Measurements from ENCODE around the gene CDKN2A. TPM values are rescaled to one million over a fixed set of nuclear protein-coding genes. Genes with fewer than 3 reads are reported as not detected.

CDKN2A gene
- total and polyA plus RNA-seq, 9 of the 15 experiments (the other 6 are each of a cell fraction or from before 2014, with no cell fraction given) = not detected

GRCh38 chr9:21967169-21967568 lies 27.0 kb downstream of the CDKN2A start:
- no peaks in the 10 kb centered on the region for H4K20me1 ChIP-seq (replicated peaks; ENCODE audit: control insufficient read depth, insufficient read depth, low read length)
- H3K36me3 ChIP-seq (ENCODE audit: control insufficient read depth, insufficient read depth, low read length) = no peaks in the 10 kb centered on the region
- H3K9me3 ChIP-seq (replicated peaks; ENCODE audit: control insufficient read depth, insufficient read depth, low read depth, low read length) = no peaks in the 10 kb centered on the region
- no peak overlapping the region for H3K4me2 ChIP-seq (ENCODE audit: insufficient read depth, low read length)
- FAIRE-seq (no peak), DNase-seq (ENCODE audit: extremely low read depth in 1 of 4, low spot score in 3 of 4) (no peak), ATAC-seq (no peak)
- BruUV-seq (replicated peaks) = no TSS peak
- WGBS (ENCODE audit: insufficient coverage, low coverage, missing lambda C conversion rate) = no CpG with 5 or more reads among the region's 19 CpGs
- ChIA-PET CTCF (ENCODE audit: low intra/inter-chr PET ratio) (no interaction called here), POLR2A (no interaction called here)
- no peaks in the 10 kb centered on the region for H3K79me2 ChIP-seq (ENCODE audit: control insufficient read depth, insufficient read depth, low read length)
- no peak for TF ChIP-seq BMI1 (IDR thresholded peaks at IDR 0.05; ENCODE audit: low read length)
- TF ChIP-seq E2F6 (IDR thresholded peaks at IDR 0.05; ENCODE audit: borderline replicate concordance in 1 of 2, extremely low read depth in 1 of 2, insufficient read depth in 1 of 2, insufficient read length in 1 of 2, low read depth in 1 of 2, low read length in 1 of 2, poor library complexity in 1 of 2, severe bottlenecking in 1 of 2) = no peak
- no peak for TF ChIP-seq ARID3A (IDR thresholded peaks at IDR 0.05; ENCODE audit: borderline replicate concordance, low read depth, low read length)
- no peak for TF ChIP-seq NBN (IDR thresholded peaks at IDR 0.05; ENCODE audit: low read depth)
- no peak for TF ChIP-seq CBFA2T2 (conservative IDR thresholded peaks at IDR 0.05)
- no peak for TF ChIP-seq HSF4 (CRISPR knock-in tag; IDR thresholded peaks at IDR 0.05; ENCODE audit: borderline replicate concordance)
- no peak for TF ChIP-seq MYC (IDR thresholded peaks at IDR 0.05; ENCODE audit: low read depth, low read length)
- no peak for TF ChIP-seq MYC (CRISPR knock-in tag; IDR thresholded peaks at IDR 0.05; ENCODE audit: borderline replicate concordance, low read depth)
- no peak for TF ChIP-seq JUNB (CRISPR knock-in tag; conservative IDR thresholded peaks at IDR 0.05)
- TF ChIP-seq SFPQ (IDR thresholded peaks at IDR 0.05; ENCODE audit: low read depth, low read length) = no peak
- TF ChIP-seq SMARCE1 (IDR thresholded peaks at IDR 0.05) = no peak
- TF ChIP-seq CXXC5 (CRISPR knock-in tag; IDR thresholded peaks at IDR 0.05) = no peak
- H2AFZ ChIP-seq (ENCODE audit: low read depth, low read length) = no peak overlapping the region
- no peak overlapping the region for H3K4me3 ChIP-seq
- H3K9me1 ChIP-seq (ENCODE audit: control insufficient read depth, insufficient read depth, low read length) = no peaks in the 10 kb centered on the region
- no peak overlapping the region for H3K9ac ChIP-seq (ENCODE audit: insufficient read depth in 1 of 2, low read depth in 2 of 2, low read length in 2 of 2)
- no peaks in the 10 kb centered on the region for H3K27me3 ChIP-seq (ENCODE audit: control insufficient read depth in 2 of 2, insufficient read depth in 2 of 2, low read length in 2 of 2)
- no peaks in the 10 kb centered on the region for H3K4me1 ChIP-seq (replicated peaks in 1 of 2; ENCODE audit: control insufficient read depth in 2 of 2, insufficient read depth in 2 of 2, low read length in 2 of 2)
- in situ Hi-C loops (cut with MboI) (no loop called here), intact Hi-C loops (cut with micrococcal nuclease) (no loop called here)
- no peak overlapping the region for H3K27ac ChIP-seq (ENCODE audit: extremely low read depth, low read depth, low read length)

Measured in K562 (cell line).